ENCODE measurements around the gene RASSF3.

The RASSF3 gene

GRCh38 chr12:64590183-64590582, 20.1 kb upstream of the RASSF3 start:
- TF ChIP-seq CTCF (IDR thresholded peaks at IDR 0.05; ENCODE audit: poor library complexity, severe bottlenecking) = no peak
- H3K27me3 ChIP-seq (ENCODE audit: insufficient read depth, poor library complexity, severe bottlenecking) = no peaks in the 10 kb centered on the region
- H3K4me1 ChIP-seq (ENCODE audit: insufficient read depth, poor library complexity, severe bottlenecking) = no peaks in the 10 kb centered on the region
- H3K27ac ChIP-seq (ENCODE audit: poor library complexity, severe bottlenecking) = no peak overlapping the region
- ATAC-seq (ENCODE audit: low read depth) (no peak), DNase-seq (ENCODE audit: low spot score) (no peak)
- H3K36me3 ChIP-seq (ENCODE audit: low read depth) = no peaks in the 10 kb centered on the region
- no peak overlapping the region for H3K4me3 ChIP-seq (ENCODE audit: severe bottlenecking)
- H3K9me3 ChIP-seq (ENCODE audit: severe bottlenecking) = no peaks in the 10 kb centered on the region

- DNase-seq (ENCODE audit: low spot score) (no peak), ATAC-seq (ENCODE audit: low read depth) (no peak)
- no peak overlapping the region for H3K4me3 ChIP-seq (ENCODE audit: severe bottlenecking)
- no peaks in the 10 kb centered on the region for H3K9me3 ChIP-seq (ENCODE audit: severe bottlenecking)
- no peak for TF ChIP-seq CTCF (IDR thresholded peaks at IDR 0.05; ENCODE audit: poor library complexity, severe bottlenecking)
- no peak overlapping the region for H3K27ac ChIP-seq (ENCODE audit: poor library complexity, severe bottlenecking)
- H3K27me3 ChIP-seq (ENCODE audit: insufficient read depth, poor library complexity, severe bottlenecking) = no peaks in the 10 kb centered on the region
- H3K4me1 ChIP-seq (ENCODE audit: insufficient read depth, poor library complexity, severe bottlenecking) = no peaks in the 10 kb centered on the region
- no peaks in the 10 kb centered on the region for H3K36me3 ChIP-seq (ENCODE audit: low read depth)
Measured at GRCh38 chr12:64595863-64596793, 14.2 kb upstream of the RASSF3 start.

GRCh38 chr12:64598831-64599230, 11.5 kb upstream of the RASSF3 start:
- Histone ChIP-seq H3K4me1 (ENCODE audit: insufficient read depth, poor library complexity, severe bottlenecking) (no peaks in the 10 kb centered on the region), H3K27ac (ENCODE audit: poor library complexity, severe bottlenecking) (no peak overlapping the region), H3K4me3 (ENCODE audit: severe bottlenecking) (no peak overlapping the region), H3K9me3 (ENCODE audit: severe bottlenecking) (no peaks in the 10 kb centered on the region), H3K36me3 (ENCODE audit: low read depth) (no peaks in the 10 kb centered on the region), H3K27me3 (ENCODE audit: insufficient read depth, poor library complexity, severe bottlenecking) (no peaks in the 10 kb centered on the region)
- ATAC-seq (ENCODE audit: low read depth) (no peak), DNase-seq (ENCODE audit: low spot score) (no peak)
- no peak for TF ChIP-seq CTCF (IDR thresholded peaks at IDR 0.05; ENCODE audit: poor library complexity, severe bottlenecking)

- no peak overlapping the region for H3K4me3 ChIP-seq (ENCODE audit: severe bottlenecking)
- H3K9me3 ChIP-seq (ENCODE audit: severe bottlenecking) = no peaks in the 10 kb centered on the region
- TF ChIP-seq CTCF (IDR thresholded peaks at IDR 0.05; ENCODE audit: poor library complexity, severe bottlenecking) = no peak
- no peaks in the 10 kb centered on the region for H3K27me3 ChIP-seq (ENCODE audit: insufficient read depth, poor library complexity, severe bottlenecking)
- DNase-seq (ENCODE audit: low spot score) = no peak
- H3K36me3 ChIP-seq (ENCODE audit: low read depth) = no peaks in the 10 kb centered on the region
- no peak for ATAC-seq (ENCODE audit: low read depth)
- no peak overlapping the region for H3K27ac ChIP-seq (ENCODE audit: poor library complexity, severe bottlenecking)
- no peaks in the 10 kb centered on the region for H3K4me1 ChIP-seq (ENCODE audit: insufficient read depth, poor library complexity, severe bottlenecking)
Measured at GRCh38 chr12:64600164-64600561, 10.1 kb upstream of the RASSF3 start.
